K562 (cell line): Measurements from ENCODE around the gene EFCAB10.

Source experiments
- C11orf30 ChIP-seq: fragments of 450-650 bp; IDR thresholded peaks from 2 replicates; pipeline ENCODE4 v1.6.1; 2016; ENCODE audit warnings: low read depth, mild to moderate bottlenecking
- ELF4 ChIP-seq: fragments of 450-650 bp; formaldehyde crosslinking; IDR thresholded peaks from 2 replicates; pipeline ENCODE4 v1.4.0; 2022; ENCODE audit warnings: missing genetic modification characterization
- YY1 ChIP-seq, 3 experiments: IDR thresholded peaks; 2 replicates each; pipeline ENCODE4 v1.6.1; 2011; ENCODE audit warnings: low read length in 2 of 3, mild to moderate bottlenecking in 2 of 3, moderate library complexity in 2 of 3, borderline replicate concordance in 1 of 3, control low read depth in 1 of 3, low read depth in 1 of 3; ENCODE audit not compliant: insufficient read depth in 3 of 3, insufficient replicate concordance in 2 of 3, control insufficient read depth in 1 of 3, insufficient read length in 1 of 3; ENCODE audit errors: extremely low read depth in 1 of 3
- ZNF3 ChIP-seq: fragments of 250-450 bp; sonication (Bioruptor Pico); IDR thresholded peaks from 2 replicates; pipeline ENCODE4 v1.5.0; 2021; ENCODE audit warnings: mild to moderate bottlenecking, moderate library complexity
- TF ChIP-seq, protein P1 (sequence below): sonication (generic); formaldehyde crosslinking; IDR thresholded peaks from 2 replicates; pipeline ENCODE4 v1.9.0; 2022; ENCODE audit warnings: mild to moderate bottlenecking, missing genetic modification reagents
- TF ChIP-seq, protein P2 (sequence below), 3 experiments: IDR thresholded peaks in 2 of 3; conservative IDR thresholded peaks in 1 of 3; 2 replicates each; pipeline ENCODE4 v1.5.1; 2011 to 2012; ENCODE audit warnings: low read length in 3 of 3, mild to moderate bottlenecking in 3 of 3, control low read depth in 2 of 3, improper control_type of control experiment in 1 of 3, inconsistent platforms in 1 of 3, low read depth in 1 of 3, mixed read lengths in 1 of 3, moderate library complexity in 1 of 3; ENCODE audit not compliant: insufficient read depth in 2 of 3
- TF ChIP-seq, protein P3 (sequence below): fragments of 450-650 bp; IDR thresholded peaks from 2 replicates; pipeline ENCODE4 v1.6.1; 2016; ENCODE audit warnings: mild to moderate bottlenecking, moderate library complexity

DNA sequence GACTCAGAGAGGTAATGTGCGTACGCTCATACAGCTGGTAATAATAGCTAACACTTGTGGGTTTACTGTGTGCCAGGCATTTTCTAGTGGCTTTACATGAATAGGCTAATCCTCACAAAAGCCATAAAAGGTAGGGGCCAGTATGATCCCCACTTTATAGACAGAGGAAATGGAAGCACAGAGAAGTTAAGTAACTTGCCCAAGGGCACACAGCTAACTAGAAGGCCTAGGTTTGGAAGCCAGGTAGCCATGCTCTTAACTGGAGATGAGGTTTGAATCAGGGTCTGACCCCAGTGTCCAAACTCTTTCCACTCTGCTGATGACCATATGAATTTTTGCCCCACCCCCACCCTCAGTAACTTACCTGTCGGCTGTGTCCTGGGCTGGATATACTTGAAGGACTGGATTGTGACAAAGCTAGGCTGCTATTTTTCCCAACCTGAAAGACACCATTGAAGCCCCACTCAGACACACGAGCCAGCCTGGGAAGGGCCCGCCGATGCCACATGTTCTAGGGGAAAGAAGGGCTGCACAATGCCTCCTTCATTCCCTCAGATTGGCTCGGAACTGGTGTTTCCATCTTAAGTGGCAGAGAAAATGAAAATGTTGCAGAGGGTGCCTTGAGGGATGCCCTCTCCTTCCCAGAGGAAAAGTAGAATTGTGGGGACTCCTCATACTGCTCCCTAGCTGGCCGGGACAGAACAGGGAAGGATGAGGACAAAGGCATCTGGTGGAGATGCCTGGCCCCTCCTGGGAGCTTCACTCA, 29.1 kb upstream of the EFCAB10 start:
- TF ChIP-seq YY1 (IDR thresholded peaks at IDR 0.05; ENCODE audit: borderline replicate concordance in 1 of 3, control insufficient read depth in 1 of 3, extremely low read depth in 1 of 3, insufficient read depth in 3 of 3, insufficient read length in 1 of 3, insufficient replicate concordance in 2 of 3, low read depth in 1 of 3, low read length in 2 of 3) (no peak), ELF4 (CRISPR knock-in tag) (no peak), ZNF3 (CRISPR knock-in tag) (no peak), C11orf30 (no peak)
- TF ChIP-seq, protein P1, sequence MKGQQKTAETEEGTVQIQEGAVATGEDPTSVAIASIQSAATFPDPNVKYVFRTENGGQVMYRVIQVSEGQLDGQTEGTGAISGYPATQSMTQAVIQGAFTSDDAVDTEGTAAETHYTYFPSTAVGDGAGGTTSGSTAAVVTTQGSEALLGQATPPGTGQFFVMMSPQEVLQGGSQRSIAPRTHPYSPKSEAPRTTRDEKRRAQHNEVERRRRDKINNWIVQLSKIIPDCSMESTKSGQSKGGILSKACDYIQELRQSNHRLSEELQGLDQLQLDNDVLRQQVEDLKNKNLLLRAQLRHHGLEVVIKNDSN (CRISPR knock-in tag) = no peak
- TF ChIP-seq, protein P2, sequence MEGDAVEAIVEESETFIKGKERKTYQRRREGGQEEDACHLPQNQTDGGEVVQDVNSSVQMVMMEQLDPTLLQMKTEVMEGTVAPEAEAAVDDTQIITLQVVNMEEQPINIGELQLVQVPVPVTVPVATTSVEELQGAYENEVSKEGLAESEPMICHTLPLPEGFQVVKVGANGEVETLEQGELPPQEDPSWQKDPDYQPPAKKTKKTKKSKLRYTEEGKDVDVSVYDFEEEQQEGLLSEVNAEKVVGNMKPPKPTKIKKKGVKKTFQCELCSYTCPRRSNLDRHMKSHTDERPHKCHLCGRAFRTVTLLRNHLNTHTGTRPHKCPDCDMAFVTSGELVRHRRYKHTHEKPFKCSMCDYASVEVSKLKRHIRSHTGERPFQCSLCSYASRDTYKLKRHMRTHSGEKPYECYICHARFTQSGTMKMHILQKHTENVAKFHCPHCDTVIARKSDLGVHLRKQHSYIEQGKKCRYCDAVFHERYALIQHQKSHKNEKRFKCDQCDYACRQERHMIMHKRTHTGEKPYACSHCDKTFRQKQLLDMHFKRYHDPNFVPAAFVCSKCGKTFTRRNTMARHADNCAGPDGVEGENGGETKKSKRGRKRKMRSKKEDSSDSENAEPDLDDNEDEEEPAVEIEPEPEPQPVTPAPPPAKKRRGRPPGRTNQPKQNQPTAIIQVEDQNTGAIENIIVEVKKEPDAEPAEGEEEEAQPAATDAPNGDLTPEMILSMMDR (IDR thresholded peaks at IDR 0.05 in 2 of 3, conservative IDR thresholded peaks at IDR 0.05 in 1 of 3; ENCODE audit: insufficient read depth in 2 of 3, low read depth in 1 of 3, low read length in 3 of 3) = no peak
- TF ChIP-seq, protein P3, sequence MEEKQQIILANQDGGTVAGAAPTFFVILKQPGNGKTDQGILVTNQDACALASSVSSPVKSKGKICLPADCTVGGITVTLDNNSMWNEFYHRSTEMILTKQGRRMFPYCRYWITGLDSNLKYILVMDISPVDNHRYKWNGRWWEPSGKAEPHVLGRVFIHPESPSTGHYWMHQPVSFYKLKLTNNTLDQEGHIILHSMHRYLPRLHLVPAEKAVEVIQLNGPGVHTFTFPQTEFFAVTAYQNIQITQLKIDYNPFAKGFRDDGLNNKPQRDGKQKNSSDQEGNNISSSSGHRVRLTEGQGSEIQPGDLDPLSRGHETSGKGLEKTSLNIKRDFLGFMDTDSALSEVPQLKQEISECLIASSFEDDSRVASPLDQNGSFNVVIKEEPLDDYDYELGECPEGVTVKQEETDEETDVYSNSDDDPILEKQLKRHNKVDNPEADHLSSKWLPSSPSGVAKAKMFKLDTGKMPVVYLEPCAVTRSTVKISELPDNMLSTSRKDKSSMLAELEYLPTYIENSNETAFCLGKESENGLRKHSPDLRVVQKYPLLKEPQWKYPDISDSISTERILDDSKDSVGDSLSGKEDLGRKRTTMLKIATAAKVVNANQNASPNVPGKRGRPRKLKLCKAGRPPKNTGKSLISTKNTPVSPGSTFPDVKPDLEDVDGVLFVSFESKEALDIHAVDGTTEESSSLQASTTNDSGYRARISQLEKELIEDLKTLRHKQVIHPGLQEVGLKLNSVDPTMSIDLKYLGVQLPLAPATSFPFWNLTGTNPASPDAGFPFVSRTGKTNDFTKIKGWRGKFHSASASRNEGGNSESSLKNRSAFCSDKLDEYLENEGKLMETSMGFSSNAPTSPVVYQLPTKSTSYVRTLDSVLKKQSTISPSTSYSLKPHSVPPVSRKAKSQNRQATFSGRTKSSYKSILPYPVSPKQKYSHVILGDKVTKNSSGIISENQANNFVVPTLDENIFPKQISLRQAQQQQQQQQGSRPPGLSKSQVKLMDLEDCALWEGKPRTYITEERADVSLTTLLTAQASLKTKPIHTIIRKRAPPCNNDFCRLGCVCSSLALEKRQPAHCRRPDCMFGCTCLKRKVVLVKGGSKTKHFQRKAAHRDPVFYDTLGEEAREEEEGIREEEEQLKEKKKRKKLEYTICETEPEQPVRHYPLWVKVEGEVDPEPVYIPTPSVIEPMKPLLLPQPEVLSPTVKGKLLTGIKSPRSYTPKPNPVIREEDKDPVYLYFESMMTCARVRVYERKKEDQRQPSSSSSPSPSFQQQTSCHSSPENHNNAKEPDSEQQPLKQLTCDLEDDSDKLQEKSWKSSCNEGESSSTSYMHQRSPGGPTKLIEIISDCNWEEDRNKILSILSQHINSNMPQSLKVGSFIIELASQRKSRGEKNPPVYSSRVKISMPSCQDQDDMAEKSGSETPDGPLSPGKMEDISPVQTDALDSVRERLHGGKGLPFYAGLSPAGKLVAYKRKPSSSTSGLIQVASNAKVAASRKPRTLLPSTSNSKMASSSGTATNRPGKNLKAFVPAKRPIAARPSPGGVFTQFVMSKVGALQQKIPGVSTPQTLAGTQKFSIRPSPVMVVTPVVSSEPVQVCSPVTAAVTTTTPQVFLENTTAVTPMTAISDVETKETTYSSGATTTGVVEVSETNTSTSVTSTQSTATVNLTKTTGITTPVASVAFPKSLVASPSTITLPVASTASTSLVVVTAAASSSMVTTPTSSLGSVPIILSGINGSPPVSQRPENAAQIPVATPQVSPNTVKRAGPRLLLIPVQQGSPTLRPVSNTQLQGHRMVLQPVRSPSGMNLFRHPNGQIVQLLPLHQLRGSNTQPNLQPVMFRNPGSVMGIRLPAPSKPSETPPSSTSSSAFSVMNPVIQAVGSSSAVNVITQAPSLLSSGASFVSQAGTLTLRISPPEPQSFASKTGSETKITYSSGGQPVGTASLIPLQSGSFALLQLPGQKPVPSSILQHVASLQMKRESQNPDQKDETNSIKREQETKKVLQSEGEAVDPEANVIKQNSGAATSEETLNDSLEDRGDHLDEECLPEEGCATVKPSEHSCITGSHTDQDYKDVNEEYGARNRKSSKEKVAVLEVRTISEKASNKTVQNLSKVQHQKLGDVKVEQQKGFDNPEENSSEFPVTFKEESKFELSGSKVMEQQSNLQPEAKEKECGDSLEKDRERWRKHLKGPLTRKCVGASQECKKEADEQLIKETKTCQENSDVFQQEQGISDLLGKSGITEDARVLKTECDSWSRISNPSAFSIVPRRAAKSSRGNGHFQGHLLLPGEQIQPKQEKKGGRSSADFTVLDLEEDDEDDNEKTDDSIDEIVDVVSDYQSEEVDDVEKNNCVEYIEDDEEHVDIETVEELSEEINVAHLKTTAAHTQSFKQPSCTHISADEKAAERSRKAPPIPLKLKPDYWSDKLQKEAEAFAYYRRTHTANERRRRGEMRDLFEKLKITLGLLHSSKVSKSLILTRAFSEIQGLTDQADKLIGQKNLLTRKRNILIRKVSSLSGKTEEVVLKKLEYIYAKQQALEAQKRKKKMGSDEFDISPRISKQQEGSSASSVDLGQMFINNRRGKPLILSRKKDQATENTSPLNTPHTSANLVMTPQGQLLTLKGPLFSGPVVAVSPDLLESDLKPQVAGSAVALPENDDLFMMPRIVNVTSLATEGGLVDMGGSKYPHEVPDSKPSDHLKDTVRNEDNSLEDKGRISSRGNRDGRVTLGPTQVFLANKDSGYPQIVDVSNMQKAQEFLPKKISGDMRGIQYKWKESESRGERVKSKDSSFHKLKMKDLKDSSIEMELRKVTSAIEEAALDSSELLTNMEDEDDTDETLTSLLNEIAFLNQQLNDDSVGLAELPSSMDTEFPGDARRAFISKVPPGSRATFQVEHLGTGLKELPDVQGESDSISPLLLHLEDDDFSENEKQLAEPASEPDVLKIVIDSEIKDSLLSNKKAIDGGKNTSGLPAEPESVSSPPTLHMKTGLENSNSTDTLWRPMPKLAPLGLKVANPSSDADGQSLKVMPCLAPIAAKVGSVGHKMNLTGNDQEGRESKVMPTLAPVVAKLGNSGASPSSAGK = no peak
